SK-N-SH treated with all-trans-retinoic acid at 6 μM for 48 hours (cell line): ENCODE measurements around the gene ETV6.

ENCODE experiments used
- ATAC-seq: fragments of 200-7000 bp; cut with Tn5 transposase; 3 replicates; pipeline ENCODE4 v1.9.1; 2020; ENCODE audit warnings: mild to moderate bottlenecking, moderate library complexity
- ARNTL ChIP-seq: fragments of 450-650 bp; formaldehyde crosslinking; IDR thresholded peaks from 2 replicates; pipeline ENCODE4 v1.5.0; 2020; ENCODE audit warnings: low read depth, mild to moderate bottlenecking, moderate library complexity, borderline replicate concordance
- BACH2 ChIP-seq: fragments of 250-450 bp; sonication (Bioruptor Pico); IDR thresholded peaks from 2 replicates; pipeline ENCODE4 v1.9.0; 2021; ENCODE audit warnings: mild to moderate bottlenecking, borderline replicate concordance
- CSDC2 ChIP-seq: fragments of 250-450 bp; sonication (Bioruptor Pico); IDR thresholded peaks from 2 replicates; pipeline ENCODE4 v1.5.0; 2020; ENCODE audit warnings: mild to moderate bottlenecking, moderate library complexity
- ESRRG ChIP-seq: fragments of 250-450 bp; sonication (Bioruptor Pico); IDR thresholded peaks from 2 replicates; pipeline ENCODE4 v1.6.1; 2021; ENCODE audit warnings: mild to moderate bottlenecking
- GLIS3 ChIP-seq: fragments of 250-450 bp; sonication (Bioruptor Pico); IDR thresholded peaks from 2 replicates; pipeline ENCODE4 v1.5.0; 2020; ENCODE audit warnings: mild to moderate bottlenecking, moderate library complexity
- ISL1 ChIP-seq: fragments of 250-450 bp; sonication (Bioruptor Pico); IDR thresholded peaks from 2 replicates; pipeline ENCODE4 v2.1.2; 2022; ENCODE audit warnings: mild to moderate bottlenecking, moderate library complexity
- OSR1 ChIP-seq: fragments of 250-450 bp; sonication (Bioruptor Pico); IDR thresholded peaks from 2 replicates; pipeline ENCODE4 v1.8.0; 2022; ENCODE audit warnings: moderate library complexity, mild to moderate bottlenecking, inconsistent platforms
- PATZ1 ChIP-seq: fragments of 250-450 bp; sonication (Bioruptor Pico); IDR thresholded peaks from 2 replicates; pipeline ENCODE4 v1.8.0; 2020; ENCODE audit warnings: mild to moderate bottlenecking, moderate library complexity, borderline replicate concordance
- POU6F1 ChIP-seq: fragments of 250-450 bp; sonication (Bioruptor Pico); IDR thresholded peaks from 2 replicates; pipeline ENCODE4 v1.8.0; 2021; ENCODE audit warnings: low read depth, mild to moderate bottlenecking, moderate library complexity, borderline replicate concordance
- PPARA ChIP-seq: fragments of 250-450 bp; sonication (Bioruptor Pico); IDR thresholded peaks from 2 replicates; pipeline ENCODE4 v1.5.0; 2020; ENCODE audit warnings: mild to moderate bottlenecking, borderline replicate concordance
- RARB ChIP-seq: fragments of 250-450 bp; sonication (Bioruptor Pico); IDR thresholded peaks from 2 replicates; pipeline ENCODE4 v1.8.0; 2021; ENCODE audit warnings: mild to moderate bottlenecking, moderate library complexity
- SNAI2 ChIP-seq: fragments of 250-450 bp; sonication (Bioruptor Pico); IDR thresholded peaks from 2 replicates; pipeline ENCODE4 v1.5.0; 2020; ENCODE audit warnings: mild to moderate bottlenecking, moderate library complexity
- TCF4 ChIP-seq: fragments of 250-450 bp; sonication (Bioruptor Pico); IDR thresholded peaks from 2 replicates; pipeline ENCODE4 v1.8.0; 2021; ENCODE audit warnings: mild to moderate bottlenecking, moderate library complexity, borderline replicate concordance
- TOX ChIP-seq: fragments of 250-450 bp; sonication (Bioruptor Pico); IDR thresholded peaks from 2 replicates; pipeline ENCODE4 v1.8.0; 2021; ENCODE audit warnings: mild to moderate bottlenecking, moderate library complexity, borderline replicate concordance
- TSHZ2 ChIP-seq: fragments of 250-450 bp; sonication (Bioruptor Pico); IDR thresholded peaks from 2 replicates; pipeline ENCODE4 v1.5.0; 2020; ENCODE audit warnings: mild to moderate bottlenecking, moderate library complexity
- ZC3H10 ChIP-seq: fragments of 250-450 bp; sonication (Bioruptor Pico); IDR thresholded peaks from 2 replicates; pipeline ENCODE4 v1.5.1; 2021; ENCODE audit warnings: mild to moderate bottlenecking, moderate library complexity
- ZFP3 ChIP-seq: fragments of 250-450 bp; sonication (Bioruptor Pico); IDR thresholded peaks from 2 replicates; pipeline ENCODE4 v1.5.0; 2020; ENCODE audit warnings: mild to moderate bottlenecking, moderate library complexity
- ZFP30 ChIP-seq: fragments of 450-650 bp; formaldehyde crosslinking; IDR thresholded peaks from 2 replicates; pipeline ENCODE4 v1.5.0; 2022; ENCODE audit warnings: mild to moderate bottlenecking, moderate library complexity
- ZNF70 ChIP-seq: fragments of 450-650 bp; formaldehyde crosslinking; IDR thresholded peaks from 2 replicates; pipeline ENCODE4 v1.5.0; 2020; ENCODE audit warnings: mild to moderate bottlenecking, moderate library complexity
- ZNF8 ChIP-seq: fragments of 450-650 bp; formaldehyde crosslinking; IDR thresholded peaks from 2 replicates; pipeline ENCODE4 v1.5.0; 2020; ENCODE audit warnings: mild to moderate bottlenecking, moderate library complexity
- TF ChIP-seq, protein P1 (sequence below): fragments of 250-450 bp; sonication (Bioruptor Pico); IDR thresholded peaks from 2 replicates; pipeline ENCODE4 v1.5.1; 2020; ENCODE audit warnings: low read depth, mild to moderate bottlenecking, moderate library complexity

ETV6 gene

GRCh38 chr12:11702959-11703358 lies 53.5 kb downstream of the ETV6 start:
- ATAC-seq: no peak
- TF ChIP-seq SNAI2 (CRISPR knock-in tag) (no peak), ZFP30 (no peak), GLIS3 (CRISPR knock-in tag) (no peak), ZC3H10 (CRISPR knock-in tag) (no peak), PPARA (CRISPR knock-in tag) (no peak), ZFP3 (CRISPR knock-in tag) (no peak), OSR1 (CRISPR knock-in tag) (no peak), TSHZ2 (CRISPR knock-in tag) (no peak), TOX (CRISPR knock-in tag) (no peak), ZNF8 (CRISPR knock-in tag) (no peak), TCF4 (CRISPR knock-in tag) (no peak), RARB (CRISPR knock-in tag) (no peak), PATZ1 (CRISPR knock-in tag) (no peak), ZNF70 (CRISPR knock-in tag) (no peak)
- TF ChIP-seq, protein P1, sequence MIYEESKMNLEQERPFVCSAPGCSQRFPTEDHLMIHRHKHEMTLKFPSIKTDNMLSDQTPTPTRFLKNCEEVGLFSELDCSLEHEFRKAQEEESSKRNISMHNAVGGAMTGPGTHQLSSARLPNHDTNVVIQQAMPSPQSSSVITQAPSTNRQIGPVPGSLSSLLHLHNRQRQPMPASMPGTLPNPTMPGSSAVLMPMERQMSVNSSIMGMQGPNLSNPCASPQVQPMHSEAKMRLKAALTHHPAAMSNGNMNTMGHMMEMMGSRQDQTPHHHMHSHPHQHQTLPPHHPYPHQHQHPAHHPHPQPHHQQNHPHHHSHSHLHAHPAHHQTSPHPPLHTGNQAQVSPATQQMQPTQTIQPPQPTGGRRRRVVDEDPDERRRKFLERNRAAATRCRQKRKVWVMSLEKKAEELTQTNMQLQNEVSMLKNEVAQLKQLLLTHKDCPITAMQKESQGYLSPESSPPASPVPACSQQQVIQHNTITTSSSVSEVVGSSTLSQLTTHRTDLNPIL (CRISPR knock-in tag): no peak

DNA sequence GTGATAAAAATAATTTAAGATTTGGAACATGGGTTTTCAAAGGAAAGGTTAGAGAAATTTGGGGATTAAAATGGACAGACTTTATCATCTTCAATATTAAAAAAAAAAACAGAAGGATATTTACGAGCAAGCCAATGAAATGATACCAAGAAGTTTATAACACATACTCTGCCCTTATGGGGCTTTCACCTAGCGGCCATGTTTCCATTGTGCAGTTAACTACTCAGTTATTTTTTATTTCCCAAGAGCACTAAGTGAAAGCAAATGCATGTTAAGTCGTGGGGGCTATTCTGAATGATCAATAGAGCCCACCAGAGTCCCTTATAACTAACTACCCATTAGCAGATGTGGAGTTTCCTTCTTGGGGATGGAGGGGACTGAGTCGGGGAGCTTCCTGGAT lies 53.9 kb downstream of the ETV6 start:
- TF ChIP-seq TOX (CRISPR knock-in tag) (no peak), ESRRG (CRISPR knock-in tag) (no peak), CSDC2 (CRISPR knock-in tag) (no peak), SNAI2 (CRISPR knock-in tag) (no peak), ZNF8 (CRISPR knock-in tag) (no peak), ARNTL (CRISPR knock-in tag) (no peak), PATZ1 (CRISPR knock-in tag) (no peak)
- no peak for ATAC-seq

GRCh38 chr12:11704089-11704488 lies 54.6 kb downstream of the ETV6 start:
- ATAC-seq: no peak
- TF ChIP-seq PATZ1 (CRISPR knock-in tag) (no peak), ZC3H10 (CRISPR knock-in tag) (no peak), TOX (CRISPR knock-in tag) (no peak), GLIS3 (CRISPR knock-in tag) (no peak), POU6F1 (CRISPR knock-in tag) (no peak), BACH2 (CRISPR knock-in tag) (no peak), CSDC2 (CRISPR knock-in tag) (no peak), ZFP3 (CRISPR knock-in tag) (no peak), ARNTL (CRISPR knock-in tag) (no peak), ISL1 (CRISPR knock-in tag) (no peak), TSHZ2 (CRISPR knock-in tag) (no peak), ZFP30 (no peak)
- TF ChIP-seq, protein P1 (CRISPR knock-in tag): no peak
- TF ChIP-seq, all 23 proteins: peak for 0
